ENCODE measurements around the gene ANTXR1. TPM values are rescaled to one million over a fixed set of nuclear protein-coding genes. Genes with fewer than 3 reads are reported as not detected.
A peak's percentile ranks its signal among the peaks of the same experiment; 100 is the strongest.

The ANTXR1 gene
- total RNA-seq, 1 experiment from 2014 or later = 37.3 TPM

GRCh38 chr2:69030800-69031428, 17.9 kb downstream of the ANTXR1 start:
- peaks cover 12 to 13% of the 10 kb centered on the region in 2 experiments for H3K4me1 Mint-ChIP-seq
- Histone ChIP-seq H3K27me3 (ENCODE audit: insufficient read depth, low read length) (no peaks in the 10 kb centered on the region), H3K56ac (ENCODE audit: insufficient read length, low read depth, low read length) (no peak overlapping the region), H3K9ac (ENCODE audit: extremely low read depth, insufficient read length, low read length) (no peak overlapping the region), H2BK12ac (ENCODE audit: insufficient read length, low read depth, low read length) (no peak overlapping the region), H4K8ac (replicated peaks; ENCODE audit: insufficient read length, low read depth, low read length) (no peak overlapping the region), H4K20me1 (ENCODE audit: control insufficient read depth, insufficient read depth, insufficient read length) (no peaks in the 10 kb centered on the region), H3T11ph (ENCODE audit: low read length) (no peak overlapping the region), H2AK5ac (ENCODE audit: insufficient read length, low read length) (no peak overlapping the region), H3K4ac (ENCODE audit: low read depth, low read length) (no peak overlapping the region), H2BK20ac (ENCODE audit: low read depth, low read length, poor library complexity, severe bottlenecking) (no peak overlapping the region), H3K79me1 (ENCODE audit: insufficient read depth, low read depth, low read length, poor library complexity, severe bottlenecking) (no peaks in the 10 kb centered on the region), H3K4me1 (ENCODE audit: insufficient read depth, low read length) (no peaks in the 10 kb centered on the region; the same call in 1 of the 2 replicates), H4K5ac (ENCODE audit: insufficient read length, low read depth, low read length) (no peak overlapping the region), H3K9me3 (ENCODE audit: control insufficient read depth, low read depth, low read length) (no peaks in the 10 kb centered on the region), H3K4me2 (ENCODE audit: insufficient read depth, insufficient read length, low read length) (no peak overlapping the region), H2BK5ac (ENCODE audit: insufficient read length, low read length) (no peak overlapping the region), H3K23ac (ENCODE audit: insufficient read length, low read depth, low read length) (no peak overlapping the region), H3K79me2 (ENCODE audit: insufficient read depth, low read length) (no peaks in the 10 kb centered on the region), H3K14ac (ENCODE audit: insufficient read depth, low read length) (no peak overlapping the region), H3K23me2 (ENCODE audit: insufficient read length, low read depth, low read length, poor library complexity, severe bottlenecking) (no peaks in the 10 kb centered on the region), H2BK15ac (ENCODE audit: low read depth, low read length) (no peak overlapping the region), H2BK120ac (ENCODE audit: low read depth, low read length, poor library complexity, severe bottlenecking) (no peak overlapping the region), H3K27ac (ENCODE audit: insufficient read length, low read depth, low read length) (no peak overlapping the region), H3K18ac (ENCODE audit: insufficient read length, low read depth, low read length) (no peak overlapping the region), H2AFZ (ENCODE audit: low read length) (no peak overlapping the region), H4K91ac (ENCODE audit: insufficient read length, low read depth, low read length) (no peak overlapping the region)
- no peaks in the 10 kb centered on the region for H3K9me3 Mint-ChIP-seq
- 0 out of 7 replicates have a peak overlapping the region, but pooled peaks of 1 of the 3 experiments have one; percentile 35 for H3K27ac Mint-ChIP-seq
- no peak overlapping the region for H3K4me3 Mint-ChIP-seq
- TF ChIP-seq CTCF (conservative IDR thresholded peaks at IDR 0.05) = no peak
- DNase-seq = no peak
- H3K36me3 Mint-ChIP-seq (ENCODE audit: insufficient read depth in 1 of 3, low read depth in 3 of 3) = no peaks in the 10 kb centered on the region
- no CpG with 5 or more reads among the region's 6 CpGs for WGBS (ENCODE audit: extremely low coverage, insufficient read length, low lambda C conversion rate)
- no peaks in the 10 kb centered on the region for H3K27me3 Mint-ChIP-seq (ENCODE audit: low read depth)
